BLaER1 treated with 17β-estradiol and CSF1 and Interleukin-3, amounts not matched to agents 10 nM and 100 nM (cell line): Measurements from ENCODE around the gene CRYBG1.
A peak's percentile ranks its signal among the peaks of the same experiment; 100 is the strongest.

Source experiments
- H3K27ac ChIP-seq, 11 experiments: shearing (Covaris generic); formaldehyde crosslinking; 2 replicates each; pipeline ENCODE4 v1.8.1; 2022
- H3K27me3 ChIP-seq, 11 experiments: shearing (Covaris generic); formaldehyde crosslinking; 2 replicates each; pipeline ENCODE4 v1.8.1; 2022
- H3K36me3 ChIP-seq, 11 experiments: shearing (Covaris generic); formaldehyde crosslinking; 2 replicates each; pipeline ENCODE4 v1.8.1; 2022
- H3K4me1 ChIP-seq, 10 experiments: shearing (Covaris generic); formaldehyde crosslinking; 2 replicates each; pipeline ENCODE4 v1.8.1; 2022
- H3K4me2 ChIP-seq, 11 experiments: shearing (Covaris generic); formaldehyde crosslinking; 2 replicates each; pipeline ENCODE4 v1.8.1; 2022
- H3K4me3 ChIP-seq, 10 experiments: shearing (Covaris generic); formaldehyde crosslinking; 2 replicates each; pipeline ENCODE4 v1.8.1; 2022
- H3K9ac ChIP-seq, 11 experiments: shearing (Covaris generic); formaldehyde crosslinking; 2 replicates each; pipeline ENCODE4 v1.8.1; 2022
- H3K9me3 ChIP-seq, 11 experiments: shearing (Covaris generic); formaldehyde crosslinking; replicated peaks in 1 of 11; 2 replicates each; pipeline ENCODE4 v1.8.1; 2022
- H4K20me1 ChIP-seq, 11 experiments: shearing (Covaris generic); formaldehyde crosslinking; 2 replicates each; pipeline ENCODE4 v1.8.1; 2022
- Cebpa-rat ChIP-seq, 11 experiments: shearing (Covaris generic); IDR thresholded peaks; 2 replicates each; pipeline ENCODE4 v1.8.1; 2022

The CRYBG1 gene

DNA sequence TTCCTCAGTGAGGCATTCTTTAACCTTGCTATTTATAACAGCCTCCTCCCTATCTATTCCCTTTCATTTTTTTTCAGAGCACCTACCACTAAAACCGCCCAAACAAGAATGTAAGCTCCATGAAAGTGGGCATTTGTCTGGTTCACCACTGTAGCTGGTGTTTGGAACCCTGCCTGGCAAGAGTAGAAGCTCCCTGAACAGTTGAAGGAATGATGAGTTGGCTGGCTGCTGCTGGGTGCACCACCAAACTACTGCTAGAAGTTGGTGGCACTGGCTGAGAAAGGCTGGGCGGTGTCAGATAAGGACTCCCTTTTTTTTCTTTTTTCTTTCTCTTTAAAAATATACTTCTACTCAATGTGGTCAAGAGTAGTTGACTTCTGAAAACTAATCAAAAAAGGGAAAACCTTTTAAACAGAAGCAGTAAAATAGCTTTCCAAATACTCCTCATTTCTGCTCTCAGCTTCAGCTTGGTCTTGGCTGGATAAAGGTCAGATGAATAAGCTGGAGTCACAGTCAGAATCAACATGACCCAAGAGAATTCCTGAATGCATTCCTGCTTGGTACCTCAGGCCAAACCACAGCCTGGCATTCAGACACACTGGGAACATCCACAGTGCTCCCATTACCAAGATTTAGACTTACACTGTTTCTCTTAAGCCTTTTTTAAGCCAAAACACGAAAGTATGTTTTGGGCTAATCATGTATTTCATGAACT, 230.8 kb downstream of the CRYBG1 start:
- H3K9ac ChIP-seq = no peak overlapping the region
- H3K4me1 ChIP-seq = peaks cover 0 to 12% (median 0%) of the 10 kb centered on the region in 10 experiments; a peak in 2 of 20 replicates
- no peaks in the 10 kb centered on the region for H4K20me1 ChIP-seq
- H3K9me3 ChIP-seq = no peaks in the 10 kb centered on the region; a peak in 1 of 22 replicates
- peaks cover 11 to 43% (median 28%) of the 10 kb centered on the region in 11 experiments; a peak in 19 of 22 replicates for H3K36me3 ChIP-seq
- no peak for TF ChIP-seq Cebpa-rat (IDR thresholded peaks at IDR 0.05)
- no peak overlapping the region for H3K4me3 ChIP-seq
- no peaks in the 10 kb centered on the region for H3K27me3 ChIP-seq
- H3K27ac ChIP-seq = no peak overlapping the region
- H3K4me2 ChIP-seq = no peak overlapping the region

GRCh38 chr6:106599440-106599839, 238.9 kb downstream of the CRYBG1 start:
- H3K36me3 ChIP-seq = peaks cover 2 to 38% (median 21%) of the 10 kb centered on the region in 11 experiments; a peak in 17 of 22 replicates
- no peak for TF ChIP-seq Cebpa-rat (IDR thresholded peaks at IDR 0.05)
- peaks cover 9 to 16% (median 12%) of the 10 kb centered on the region in 11 experiments; a peak in 19 of 22 replicates for H3K9me3 ChIP-seq
- H3K4me2 ChIP-seq = no peak overlapping the region
- no peak overlapping the region for H3K27ac ChIP-seq
- H4K20me1 ChIP-seq = no peaks in the 10 kb centered on the region
- no peaks in the 10 kb centered on the region for H3K27me3 ChIP-seq
- no peaks in the 10 kb centered on the region for H3K4me1 ChIP-seq
- no peak overlapping the region for H3K4me3 ChIP-seq
- H3K9ac ChIP-seq = no peak overlapping the region

DNA sequence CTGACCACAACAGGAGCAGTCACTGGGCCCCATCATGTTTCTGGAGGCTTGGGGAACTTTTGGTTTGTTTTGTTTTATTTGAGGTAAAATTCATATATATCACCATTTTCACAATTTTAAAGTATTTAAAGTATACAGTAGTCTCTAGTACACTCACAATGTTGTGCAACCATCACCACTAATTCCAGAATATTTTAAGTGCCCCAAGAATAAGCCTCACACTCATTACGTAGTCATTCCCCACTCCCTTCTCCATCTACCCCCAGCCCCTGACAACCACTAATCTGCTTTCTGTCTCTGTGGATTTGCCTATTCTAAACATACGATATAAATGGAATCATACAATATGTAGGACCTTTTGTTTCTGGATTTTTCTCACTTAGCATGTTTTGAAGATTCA, 239.8 kb downstream of the CRYBG1 start:
- no peak for TF ChIP-seq Cebpa-rat (IDR thresholded peaks at IDR 0.05)
- no peaks in the 10 kb centered on the region for H3K27me3 ChIP-seq
- H3K4me2 ChIP-seq = no peak overlapping the region
- H4K20me1 ChIP-seq = no peaks in the 10 kb centered on the region
- H3K4me1 ChIP-seq = no peaks in the 10 kb centered on the region
- no peak overlapping the region for H3K27ac ChIP-seq
- H3K9ac ChIP-seq = no peak overlapping the region
- peaks cover 10 to 45% (median 26%) of the 10 kb centered on the region in 11 experiments; a peak in 19 of 22 replicates for H3K36me3 ChIP-seq
- peaks cover 10 to 18% (median 13%) of the 10 kb centered on the region in 11 experiments; a peak in 19 of 22 replicates for H3K9me3 ChIP-seq
- H3K4me3 ChIP-seq = no peak overlapping the region

DNA sequence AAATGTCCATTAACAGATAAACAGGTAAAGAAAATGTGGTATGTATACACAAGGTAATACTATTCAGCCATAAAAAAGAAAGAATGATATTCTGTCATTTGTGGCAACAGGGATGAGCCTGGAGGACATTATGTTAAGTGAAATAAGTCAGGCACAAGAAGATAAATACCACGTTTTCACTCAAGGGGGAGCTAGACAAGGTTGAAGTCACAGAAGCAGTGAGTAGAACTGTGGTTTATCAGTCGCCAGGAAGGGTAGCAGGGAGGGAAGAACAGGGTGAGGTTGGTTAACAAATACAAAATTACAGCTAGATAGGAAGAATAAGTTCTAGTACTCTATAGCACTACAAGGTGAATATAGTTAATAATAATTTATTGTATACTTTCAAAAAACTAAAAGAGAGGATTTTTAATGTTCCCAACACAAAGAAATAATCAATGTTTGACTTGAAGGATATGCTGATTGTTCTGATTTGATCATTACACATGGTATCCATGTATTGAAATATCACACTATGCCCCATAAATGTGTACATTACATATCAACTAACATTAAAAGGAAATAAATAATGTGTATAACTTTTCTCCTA, 247.7 kb downstream of the CRYBG1 start:
- peaks cover 5 to 34% (median 16%) of the 10 kb centered on the region in 11 experiments; a peak in 16 of 22 replicates for H3K36me3 ChIP-seq
- H3K9me3 ChIP-seq = peaks cover 0 to 17% (median 12%) of the 10 kb centered on the region in 11 experiments; a peak in 18 of 22 replicates
- H3K9ac ChIP-seq = no peak overlapping the region
- no peak for TF ChIP-seq Cebpa-rat (IDR thresholded peaks at IDR 0.05)
- no peak overlapping the region for H3K27ac ChIP-seq
- peaks cover 0 to 14% (median 0%) of the 10 kb centered on the region in 10 experiments; a peak in 6 of 20 replicates for H3K4me1 ChIP-seq
- H3K27me3 ChIP-seq = no peaks in the 10 kb centered on the region
- no peaks in the 10 kb centered on the region for H4K20me1 ChIP-seq
- no peak overlapping the region for H3K4me2 ChIP-seq
- no peak overlapping the region for H3K4me3 ChIP-seq

DNA sequence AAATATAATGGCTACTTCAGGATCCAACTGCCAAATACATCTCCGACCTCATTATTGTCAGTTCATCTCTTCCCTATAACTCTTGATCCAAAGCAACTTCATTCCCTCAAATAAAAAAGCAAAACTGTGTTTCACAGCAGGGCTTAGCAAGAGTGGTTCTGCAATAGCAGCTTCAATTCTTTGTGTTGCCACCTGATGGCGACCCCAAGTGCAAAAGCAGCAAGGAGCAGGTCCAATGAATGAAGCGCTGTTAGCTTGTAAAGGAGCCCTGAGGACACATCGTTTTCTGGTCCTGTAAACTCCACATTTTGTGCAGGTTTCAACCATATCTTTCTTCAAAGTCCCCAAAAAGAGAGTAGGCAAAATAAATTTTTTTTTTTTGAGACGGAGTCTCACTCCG, 249.2 kb downstream of the CRYBG1 start:
- peak overlapping the region in 2 of 11 experiments; percentile 7 to 14; a peak in 2 of 22 replicates for H3K4me2 ChIP-seq
- TF ChIP-seq Cebpa-rat (IDR thresholded peaks at IDR 0.05) = no peak
- H3K36me3 ChIP-seq = peaks cover 2 to 34% (median 12%) of the 10 kb centered on the region in 11 experiments; a peak in 15 of 22 replicates
- peaks cover 0 to 17% (median 12%) of the 10 kb centered on the region in 11 experiments; a peak in 18 of 22 replicates for H3K9me3 ChIP-seq
- no peaks in the 10 kb centered on the region for H4K20me1 ChIP-seq
- peaks cover 0 to 23% (median 3%) of the 10 kb centered on the region in 10 experiments; a peak in 7 of 20 replicates for H3K4me1 ChIP-seq
- H3K9ac ChIP-seq = no peak overlapping the region
- no peak overlapping the region for H3K4me3 ChIP-seq
- H3K27ac ChIP-seq = no peak overlapping the region
- H3K27me3 ChIP-seq = no peaks in the 10 kb centered on the region

- no peaks in the 10 kb centered on the region for H3K27me3 ChIP-seq
- peaks cover 0 to 11% (median 3%) of the 10 kb centered on the region in 11 experiments; a peak in 16 of 22 replicates for H3K9me3 ChIP-seq
- no peaks in the 10 kb centered on the region for H4K20me1 ChIP-seq
- H3K4me2 ChIP-seq = no peak overlapping the region
- H3K9ac ChIP-seq = no peak overlapping the region
- peaks cover 0 to 23% (median 3%) of the 10 kb centered on the region in 10 experiments; a peak in 7 of 20 replicates for H3K4me1 ChIP-seq
- peaks cover 0 to 29% (median 5%) of the 10 kb centered on the region in 11 experiments; a peak in 13 of 22 replicates for H3K36me3 ChIP-seq
- TF ChIP-seq Cebpa-rat (IDR thresholded peaks at IDR 0.05) = no peak
- H3K27ac ChIP-seq = no peak overlapping the region
- no peak overlapping the region for H3K4me3 ChIP-seq
These were observed 250.5 kb downstream of the CRYBG1 start for GRCh38 chr6:106611030-106611429.

GRCh38 chr6:106612671-106613416, 252.3 kb downstream of the CRYBG1 start:
- peaks cover 6 to 30% (median 12%) of the 10 kb centered on the region in 11 experiments; a peak in 16 of 22 replicates for H3K36me3 ChIP-seq
- no peak for TF ChIP-seq Cebpa-rat (IDR thresholded peaks at IDR 0.05)
- H3K4me1 ChIP-seq = peaks cover 0 to 28% (median 3%) of the 10 kb centered on the region in 10 experiments; a peak in 7 of 20 replicates
- no peak overlapping the region for H3K4me3 ChIP-seq
- H3K27me3 ChIP-seq = no peaks in the 10 kb centered on the region
- no peaks in the 10 kb centered on the region for H4K20me1 ChIP-seq
- no peaks in the 10 kb centered on the region for H3K9me3 ChIP-seq
- H3K9ac ChIP-seq = no peak overlapping the region
- H3K4me2 ChIP-seq = no peak overlapping the region
- H3K27ac ChIP-seq = no peak overlapping the region

DNA sequence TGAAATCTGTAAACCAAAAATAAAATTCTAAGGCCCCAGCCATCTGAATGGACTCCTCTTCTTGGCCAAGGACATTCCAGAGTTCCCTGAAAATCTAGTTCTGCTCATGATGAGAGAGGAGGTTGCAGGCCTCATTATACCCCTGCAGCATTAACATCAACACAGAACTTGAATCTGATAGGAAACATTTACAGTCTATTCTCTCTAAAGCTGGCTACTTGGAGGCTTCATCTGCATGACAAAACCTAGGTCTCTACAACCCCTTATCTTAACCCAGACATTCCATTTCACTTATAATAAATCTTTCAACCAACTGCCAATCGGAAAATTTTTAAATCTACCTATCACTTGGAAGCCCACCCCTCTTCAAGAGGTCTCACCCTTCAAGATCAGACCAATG, 253.1 kb downstream of the CRYBG1 start:
- Histone ChIP-seq H3K27ac (no peak overlapping the region), H3K36me3 (peaks cover 6 to 34% (median 17%) of the 10 kb centered on the region in 11 experiments; a peak in 17 of 22 replicates), H3K27me3 (no peaks in the 10 kb centered on the region), H3K9ac (no peak overlapping the region), H3K4me2 (peak overlapping the region in 1 of 11 experiments; percentile 24; a peak in 1 of 22 replicates), H4K20me1 (no peaks in the 10 kb centered on the region), H3K4me3 (no peak overlapping the region), H3K4me1 (peaks cover 0 to 27% (median 3%) of the 10 kb centered on the region in 10 experiments; a peak in 7 of 20 replicates), H3K9me3 (no peaks in the 10 kb centered on the region)
- TF ChIP-seq Cebpa-rat (IDR thresholded peaks at IDR 0.05) = no peak
